Esophagus mucosa (tissue), 1 donor: ENCODE data around the gene TARS3. TPM values are rescaled to one million over a fixed set of nuclear protein-coding genes. Genes with fewer than 3 reads are reported as not detected.
A peak's percentile ranks its signal among the peaks of the same experiment; 100 is the strongest.

Experiments
- ATAC-seq: fragments of 200-7000 bp; cut with Tn5 transposase; one replicate; pipeline ENCODE4 v1.9.1; 2020
- total RNA-seq: library from RNA; stranded (reverse); gene quantifications from one replicate; pipeline ENCODE4 v1.2.4, GENCODE V29; 2023
- donor health status: DM: yes; HTN: yes; CAD: no.

The TARS3 gene
- total RNA-seq, 1 donor from 2014 or later, result 4.3 TPM

DNA sequence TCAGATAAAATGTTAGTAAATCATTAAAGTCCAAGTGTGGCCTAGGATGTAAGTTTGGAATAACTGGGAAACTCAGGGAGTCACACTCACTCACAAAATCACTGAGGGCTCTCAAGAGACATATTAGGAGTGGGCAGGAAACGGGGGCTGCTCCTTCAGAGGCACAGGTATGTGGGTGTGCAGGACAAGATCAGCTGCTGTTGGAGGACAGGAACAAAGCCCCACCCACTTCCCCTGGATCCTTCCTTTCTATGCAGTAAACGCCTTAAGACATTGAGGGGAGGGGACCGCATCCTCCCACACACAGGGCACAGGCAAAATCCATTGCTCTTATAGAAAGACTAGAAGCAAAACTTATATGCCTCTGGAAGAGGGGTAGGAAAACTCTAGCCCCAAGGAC lies 102.3 kb downstream of the TARS3 start:
- ATAC-seq, result no peak

- ATAC-seq, result no peak
Measured at GRCh38 chr15:101620671-101621070, 103.6 kb downstream of the TARS3 start.

DNA sequence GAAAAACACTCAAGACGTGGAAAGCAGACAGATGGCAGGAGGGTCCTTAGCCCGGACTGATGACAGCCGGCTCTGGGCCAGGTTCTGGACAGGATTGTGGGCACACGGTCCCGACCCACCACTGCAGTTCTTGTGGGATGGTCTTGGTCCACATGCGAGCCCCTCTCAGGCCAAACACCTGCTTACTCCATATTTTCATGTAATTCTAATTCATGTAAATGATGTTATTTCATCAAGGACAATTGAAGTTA lies 104.7 kb downstream of the TARS3 start:
- ATAC-seq, result no peak

- ATAC-seq, result no peak
Measured at GRCh38 chr15:101618851-101619614, 105.2 kb downstream of the TARS3 start.

- ATAC-seq, result no peak
Measured at GRCh38 chr15:101618076-101618475, 106.2 kb downstream of the TARS3 start.

DNA sequence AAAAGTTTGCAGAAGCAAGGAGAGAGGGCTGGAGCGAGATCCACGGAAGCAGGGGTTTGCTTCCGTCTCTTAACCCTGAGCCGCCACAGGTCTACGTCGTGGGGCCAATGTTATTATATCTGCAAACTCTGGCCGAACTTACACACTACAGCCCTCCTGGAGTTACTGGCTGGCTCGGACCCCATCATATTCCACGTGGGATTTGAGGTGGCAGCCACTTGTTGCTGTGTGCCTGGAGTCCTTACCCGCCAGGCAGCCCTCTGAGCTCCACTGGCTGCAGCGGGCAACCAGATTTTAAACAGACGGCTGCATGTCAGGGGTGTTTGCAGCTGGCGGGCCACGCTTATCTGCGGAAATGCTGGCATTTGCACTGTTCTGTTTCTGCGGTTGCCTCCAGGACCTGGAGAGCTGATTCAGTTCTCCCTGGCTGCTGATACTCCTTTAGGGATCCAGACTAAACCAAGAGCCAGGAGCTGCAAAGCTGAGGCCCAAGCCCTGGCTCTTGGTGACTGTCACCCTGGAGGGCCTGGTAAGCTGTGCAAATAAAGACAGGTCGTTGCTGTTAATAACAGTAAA lies 106.8 kb downstream of the TARS3 start:
- no peak for ATAC-seq

DNA sequence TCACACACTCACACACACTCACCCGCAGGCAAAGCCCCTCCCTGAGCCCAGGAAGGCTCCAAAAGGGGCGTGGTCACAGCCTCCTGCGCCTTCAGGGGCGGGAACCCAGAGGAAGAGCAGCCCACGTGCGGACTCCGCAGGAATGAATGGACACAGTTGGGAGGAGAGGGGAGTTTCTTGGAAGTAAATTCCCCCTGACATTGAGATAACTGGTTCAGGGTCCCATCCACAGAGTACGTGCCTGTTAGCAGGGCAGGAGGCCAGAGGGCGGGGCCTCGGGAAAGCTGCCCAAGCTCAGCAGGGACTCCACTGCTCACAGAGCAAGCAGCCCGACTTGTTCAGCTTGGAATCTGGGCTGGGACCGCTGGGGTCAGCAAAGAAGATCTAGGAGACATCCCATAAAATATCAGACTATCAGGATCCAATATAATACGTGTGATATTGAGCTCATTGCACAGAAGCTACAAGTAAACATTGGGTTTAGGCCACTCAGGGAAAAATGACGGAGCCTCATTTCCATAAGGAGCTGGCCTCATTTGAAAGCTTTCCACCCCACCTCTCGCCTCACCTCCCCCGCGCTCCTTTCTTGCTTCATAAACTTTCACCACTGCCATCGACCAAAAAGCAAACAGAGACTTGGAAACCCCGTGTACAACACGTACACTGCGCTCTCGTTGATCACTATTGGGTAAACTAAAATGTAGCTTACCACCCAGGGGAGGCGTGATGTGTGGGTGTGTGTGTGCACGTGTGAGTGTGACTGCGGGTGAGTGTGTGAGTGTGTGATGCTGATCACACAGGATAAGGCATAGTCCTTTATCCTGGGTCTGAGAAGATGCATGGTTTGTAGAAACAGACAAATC lies 108.1 kb downstream of the TARS3 start:
- peak; percentile 86 for ATAC-seq

GRCh38 chr15:101615414-101615985 lies 108.8 kb downstream of the TARS3 start:
- no peak for ATAC-seq

GRCh38 chr15:101614761-101615160 lies 109.5 kb downstream of the TARS3 start:
- no peak for ATAC-seq

- no peak for ATAC-seq
Measured at GRCh38 chr15:101614001-101614585, 110.2 kb downstream of the TARS3 start.

DNA sequence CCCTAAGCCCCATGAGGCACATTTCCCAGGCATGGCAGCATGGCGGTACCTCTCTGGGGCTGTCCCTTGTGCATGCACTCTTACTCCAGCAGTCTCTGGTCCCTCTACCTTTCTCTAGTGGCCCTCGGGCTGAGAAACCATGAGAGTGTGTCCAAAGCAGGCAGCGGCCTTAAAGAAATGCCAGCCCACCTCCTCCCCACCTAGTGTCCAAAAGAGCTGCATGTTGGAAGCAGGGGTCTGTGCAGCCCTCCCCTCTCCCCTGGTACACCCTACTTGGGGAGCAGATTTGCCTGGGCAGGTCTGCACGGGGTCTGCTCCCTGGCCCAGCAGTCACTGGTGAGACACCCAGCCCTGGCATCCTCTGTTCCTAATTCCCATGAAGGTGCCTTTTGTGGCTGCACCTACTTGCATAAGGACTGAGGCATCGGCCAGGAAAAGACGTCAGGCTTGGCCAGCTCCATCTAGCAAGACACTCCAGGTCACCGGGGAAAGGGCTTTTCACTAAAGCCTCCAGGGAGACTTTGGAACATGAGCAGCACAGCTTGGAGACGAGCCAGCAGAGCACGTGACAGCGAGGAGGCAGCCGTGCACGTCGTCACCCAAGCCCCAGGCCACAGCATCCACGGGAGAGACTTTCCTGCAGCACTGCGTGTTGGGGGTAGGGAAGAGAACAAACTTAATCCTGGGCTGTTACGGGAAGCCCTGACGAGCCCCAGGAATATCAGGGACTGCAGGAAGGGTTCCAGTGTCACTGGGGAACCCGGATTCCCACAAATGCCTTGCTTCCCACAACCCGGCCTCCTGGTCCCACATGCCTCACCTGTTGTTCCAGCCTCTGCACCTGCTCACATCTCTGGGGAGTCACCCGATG lies 110.9 kb downstream of the TARS3 start:
- no peak for ATAC-seq

DNA sequence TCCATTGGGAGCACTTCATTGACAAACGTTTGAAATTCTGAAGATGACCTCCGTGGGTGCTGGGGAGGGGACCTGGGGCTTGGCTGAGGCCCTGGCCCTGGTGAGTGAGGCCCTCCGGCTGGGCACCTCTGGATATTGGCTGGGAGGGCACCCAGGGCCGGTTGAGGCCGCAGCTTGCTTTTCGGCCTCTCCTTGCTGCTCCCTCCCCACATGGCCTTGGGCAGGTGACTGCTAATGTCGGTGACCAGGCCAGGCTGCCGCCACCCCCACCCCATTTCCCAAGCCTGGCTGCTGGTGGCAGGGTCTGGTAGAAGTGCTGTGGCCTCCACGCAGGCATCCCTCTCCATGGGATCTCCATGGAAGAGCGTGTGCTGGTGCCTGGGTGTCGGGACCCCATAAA lies 111.6 kb downstream of the TARS3 start:
- no peak for ATAC-seq

- no peak for ATAC-seq
Measured at GRCh38 chr15:101611580-101612299, 112.5 kb downstream of the TARS3 start.

DNA sequence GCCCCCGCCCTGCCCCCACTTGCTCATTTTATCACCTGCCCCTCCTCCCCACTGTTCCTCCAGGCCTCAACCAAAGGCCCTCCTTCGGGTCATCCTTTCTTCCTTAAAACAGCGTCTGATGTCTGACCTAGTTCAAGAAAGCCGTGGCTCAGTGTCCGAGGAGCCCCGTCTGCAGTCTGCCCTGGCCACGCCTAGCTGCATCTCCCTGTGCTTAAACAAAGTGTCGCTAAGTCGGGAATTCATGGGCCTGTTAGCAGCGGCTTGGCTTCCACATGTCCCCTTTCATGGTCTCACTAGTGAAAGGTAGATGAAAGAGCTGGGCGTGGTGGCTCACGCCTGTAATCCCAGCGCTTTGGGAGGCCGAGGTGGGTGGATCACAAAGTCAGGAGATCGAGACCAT lies 113.3 kb downstream of the TARS3 start:
- no peak for ATAC-seq

DNA sequence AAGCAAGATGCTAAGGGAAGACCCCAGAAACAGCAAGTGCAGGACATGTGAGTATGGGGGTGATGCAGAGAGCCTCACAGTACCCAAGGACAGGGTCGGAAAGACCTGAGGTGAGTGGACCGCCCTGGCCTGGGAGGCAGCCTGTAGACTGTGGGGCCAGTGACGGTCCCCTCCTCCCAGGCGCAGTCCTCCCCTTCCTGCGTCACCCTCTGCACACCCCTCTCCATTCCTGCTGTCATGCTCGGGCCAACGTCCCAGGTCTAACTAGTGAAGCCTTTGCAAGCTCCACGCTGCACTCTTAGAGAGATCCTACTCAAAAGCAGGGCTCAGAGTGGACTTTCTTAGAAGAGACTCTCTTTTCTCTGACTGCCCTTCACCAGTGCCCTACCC lies 113.7 kb downstream of the TARS3 start:
- ATAC-seq, result no peak

DNA sequence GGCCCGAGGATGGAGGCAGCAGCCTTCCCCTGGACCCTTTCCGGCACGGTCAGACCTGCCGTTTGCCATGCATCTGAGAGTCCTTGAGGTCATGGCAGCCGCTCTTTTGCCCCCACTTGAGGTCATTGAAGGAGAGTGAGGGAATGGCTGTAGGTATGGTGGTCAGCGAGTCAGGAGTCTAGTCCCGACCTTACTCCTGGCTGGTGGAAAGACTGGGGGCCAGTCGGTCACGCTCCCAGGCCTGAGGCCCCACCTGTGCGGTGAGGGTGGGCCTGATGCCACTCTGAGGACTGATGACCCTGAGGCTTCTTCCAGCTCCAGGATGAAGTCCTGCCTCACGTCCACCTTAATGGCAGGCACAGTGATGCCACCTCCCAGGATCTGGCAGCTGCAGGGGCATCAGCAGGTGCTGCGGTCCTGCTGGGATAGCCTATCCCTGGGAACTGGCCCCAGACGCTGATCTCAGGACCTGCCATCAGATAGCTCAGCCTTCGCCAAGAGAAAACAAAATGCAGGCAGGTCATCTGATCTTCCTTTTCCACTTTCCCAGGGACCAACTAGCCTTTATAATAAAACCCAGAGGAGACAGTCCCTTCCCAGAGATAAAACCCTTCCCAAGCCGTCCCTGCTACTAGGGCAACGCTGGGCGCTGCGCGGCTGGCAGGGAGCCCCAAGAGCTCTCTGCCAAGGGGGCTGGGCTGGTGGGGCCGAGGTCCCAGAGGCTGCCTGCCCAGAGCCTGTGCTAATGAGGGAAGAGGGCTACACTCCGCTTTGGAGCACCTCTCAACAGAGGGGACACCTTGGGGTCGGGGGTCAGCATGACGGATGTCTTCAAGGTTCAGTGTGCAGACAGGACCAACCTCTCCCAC lies 114.3 kb downstream of the TARS3 start:
- no peak for ATAC-seq

DNA sequence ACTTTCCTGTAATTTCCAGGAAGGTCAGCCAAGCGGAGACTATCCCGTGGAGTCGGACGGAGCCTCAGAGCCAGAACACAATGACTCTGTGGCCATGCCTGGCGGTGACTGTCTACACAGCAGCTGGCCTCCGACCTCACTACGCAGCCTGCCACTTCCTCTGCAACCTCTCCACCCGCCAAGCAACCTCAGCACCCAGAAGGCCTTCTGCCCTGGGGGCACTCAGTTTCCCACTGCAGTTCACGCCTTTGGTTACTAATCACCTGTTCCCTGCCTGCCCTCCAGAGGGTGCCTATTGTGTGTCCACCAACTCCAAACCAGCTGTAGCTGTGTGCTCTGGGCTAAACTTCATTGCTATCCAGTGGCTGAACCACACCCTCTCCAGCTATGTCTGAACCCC lies 116.1 kb downstream of the TARS3 start:
- ATAC-seq, result no peak

GRCh38 chr15:101607108-101607507 lies 117.2 kb downstream of the TARS3 start:
- no peak for ATAC-seq

DNA sequence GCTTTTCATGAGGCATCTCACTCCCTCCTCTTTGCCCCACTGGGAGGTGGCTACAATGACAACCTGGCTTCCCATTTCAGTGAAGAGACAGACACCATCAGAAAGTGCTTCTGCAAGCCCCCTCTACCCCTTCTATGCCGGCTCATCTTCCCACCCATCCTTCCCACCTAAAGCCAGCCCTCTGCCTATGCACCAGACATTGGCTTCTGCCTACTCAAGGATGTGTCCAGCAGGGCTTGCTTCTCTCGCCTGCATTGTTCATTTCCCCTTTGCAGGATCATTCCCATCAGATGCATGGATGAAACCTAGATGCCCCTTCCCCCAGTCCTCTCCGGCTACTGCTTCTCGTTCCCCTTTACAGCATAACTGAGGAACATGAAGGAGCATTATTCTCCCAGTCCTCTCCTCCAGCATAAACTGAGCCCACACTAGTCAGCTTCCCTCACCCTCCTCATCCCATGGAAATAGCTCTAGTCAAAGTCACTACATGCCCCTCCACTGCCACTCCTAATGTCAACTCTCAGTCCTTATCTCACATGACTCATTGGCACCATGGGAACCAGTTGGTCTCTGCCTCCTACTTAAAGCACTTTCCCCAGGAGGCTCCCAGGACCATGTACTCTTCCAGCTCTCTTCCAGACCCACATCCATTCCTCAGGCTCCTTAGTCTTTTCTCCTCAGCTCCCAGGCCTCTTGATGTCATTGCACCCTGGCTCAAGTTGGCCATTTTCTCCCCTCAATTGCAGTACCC lies 120.0 kb downstream of the TARS3 start:
- no peak for ATAC-seq
